Adrenal gland (tissue), 5 donors: ENCODE results near the gene GLIS2.
A peak's percentile ranks its signal among the peaks of the same experiment; 100 is the strongest.

Source experiments
- CTCF ChIP-seq, 6 experiments: fragments of 450-650 bp in 4 of 6; fragments of 200-600 bp in 2 of 6; sonication (generic) in 1 of 6; IDR thresholded peaks; 1 replicate in 5 of 6; 2 replicates in 1 of 6; pipeline versions ENCODE4 v1.5.1 to v1.8.0; 2016 to 2021; ENCODE audit warnings: antibody characterized with exemption in 6 of 6, mild to moderate bottlenecking in 2 of 6, moderate library complexity in 1 of 6
- POLR2A ChIP-seq, 2 donors: fragments of 450-650 bp; IDR thresholded peaks; one replicate each; pipeline ENCODE4 v1.6.1; 2017; ENCODE audit warnings: antibody characterized with exemption in 2 of 2, mild to moderate bottlenecking in 2 of 2, moderate library complexity in 1 of 2
- donor health status: DM: no; HTN: no; CAD: no.

DNA sequence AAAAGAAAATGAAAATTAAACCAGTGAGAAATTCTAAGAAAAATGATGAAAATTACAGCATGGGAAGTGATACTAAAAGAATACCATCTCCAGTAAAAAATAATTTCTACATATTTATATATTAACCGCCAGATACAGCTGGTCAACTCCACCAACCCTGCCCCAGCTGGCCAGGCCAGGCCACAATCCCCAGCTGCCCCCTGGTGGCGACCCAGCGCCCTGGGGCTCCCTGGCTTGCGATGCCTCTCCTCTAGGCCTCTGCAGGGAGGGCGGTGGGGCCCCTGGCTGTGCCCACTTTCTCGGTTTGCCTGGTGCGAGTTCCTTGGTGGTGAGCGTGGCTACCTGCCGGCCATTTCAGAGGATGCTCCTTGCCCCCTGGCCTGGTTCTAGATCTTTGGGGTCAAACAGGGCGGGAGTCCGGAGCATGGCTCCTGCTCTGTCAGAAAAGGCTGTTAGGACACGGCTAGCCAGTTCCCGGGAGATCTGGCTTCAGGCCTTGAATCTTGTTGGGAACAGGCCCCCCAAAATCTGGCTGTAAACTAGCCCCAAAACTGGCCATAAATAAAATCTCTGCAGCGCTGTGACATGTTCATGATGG lies 14.5 kb downstream of the GLIS2 start:
- TF ChIP-seq CTCF (IDR thresholded peaks at IDR 0.05) = peak; percentile 87 to 98 (median 96)
- no peak for TF ChIP-seq POLR2A (IDR thresholded peaks at IDR 0.05)
